Endothelial cell of umbilical vein (primary cell): Measurements from ENCODE around the gene NSD2.
A peak's percentile ranks its signal among the peaks of the same experiment; 100 is the strongest.

ENCODE experiments used
- EZH2 ChIP-seq: IDR thresholded peaks from 2 replicates; pipeline ENCODE4 v1.6.1; 2012; ENCODE audit warnings: borderline replicate concordance, low read depth, mild to moderate bottlenecking, moderate library complexity, low read length, inconsistent platforms; ENCODE audit not compliant: severe bottlenecking
- FOS ChIP-seq: IDR thresholded peaks from 2 replicates; pipeline ENCODE4 v1.6.1; 2011; ENCODE audit warnings: mild to moderate bottlenecking, low read length, moderate library complexity, borderline replicate concordance; ENCODE audit not compliant: insufficient read depth
- JUN ChIP-seq: IDR thresholded peaks from 2 replicates; pipeline ENCODE4 v1.6.1; 2011; ENCODE audit warnings: borderline replicate concordance, low read depth; ENCODE audit not compliant: insufficient read length, insufficient read depth
- MYC ChIP-seq: IDR thresholded peaks from one replicate; pipeline ENCODE4 v1.6.1; 2011; ENCODE audit warnings: mild to moderate bottlenecking, low read depth, low read length
- POLR2A ChIP-seq: IDR thresholded peaks from 2 replicates; pipeline ENCODE4 v1.6.1; 2012; ENCODE audit warnings: low read depth, mild to moderate bottlenecking, control low read depth, low read length
- POLR2AphosphoS5 ChIP-seq: IDR thresholded peaks from 2 replicates; pipeline ENCODE4 v1.6.1; 2012; ENCODE audit warnings: low read depth, mild to moderate bottlenecking, control low read depth, low read length, moderate library complexity; ENCODE audit not compliant: insufficient read depth
- TF ChIP-seq, protein P1 (sequence below), 2 donors: IDR thresholded peaks; 1 replicate in 1 of 2; 2 replicates in 1 of 2; pipeline ENCODE4 v1.5.1; 2011; ENCODE audit warnings: low read length in 2 of 2, mild to moderate bottlenecking in 2 of 2, moderate library complexity in 2 of 2, control low read depth in 1 of 2, inconsistent platforms in 1 of 2, low read depth in 1 of 2; ENCODE audit not compliant: insufficient read depth in 1 of 2; ENCODE audit errors: extremely low read depth in 1 of 2
- TF ChIP-seq, protein P2 (sequence below): IDR thresholded peaks from 2 replicates; pipeline ENCODE4 v1.6.1; 2011; ENCODE audit not compliant: insufficient read depth, insufficient read length

DNA sequence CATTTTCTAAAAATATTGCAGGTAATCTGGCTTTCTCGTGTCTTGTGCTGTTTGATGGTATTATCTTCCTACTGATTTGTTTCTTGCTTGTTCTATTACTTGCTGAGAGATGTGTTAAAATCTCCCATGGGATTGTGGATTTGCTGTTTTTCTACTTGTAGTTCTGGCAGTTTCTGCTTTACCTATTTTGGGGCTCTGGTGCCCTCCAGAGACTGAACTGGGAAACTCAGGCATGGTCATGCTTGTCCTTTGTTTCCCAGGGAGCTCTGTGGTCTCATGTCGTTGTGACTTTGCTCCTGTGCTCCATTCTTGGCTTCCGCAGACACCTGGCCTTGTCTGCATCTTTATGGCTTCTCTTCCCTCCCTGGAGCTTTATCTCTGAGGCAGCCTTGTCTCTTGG is 39.5 kb downstream of the NSD2 start:
- TF ChIP-seq, protein P1, sequence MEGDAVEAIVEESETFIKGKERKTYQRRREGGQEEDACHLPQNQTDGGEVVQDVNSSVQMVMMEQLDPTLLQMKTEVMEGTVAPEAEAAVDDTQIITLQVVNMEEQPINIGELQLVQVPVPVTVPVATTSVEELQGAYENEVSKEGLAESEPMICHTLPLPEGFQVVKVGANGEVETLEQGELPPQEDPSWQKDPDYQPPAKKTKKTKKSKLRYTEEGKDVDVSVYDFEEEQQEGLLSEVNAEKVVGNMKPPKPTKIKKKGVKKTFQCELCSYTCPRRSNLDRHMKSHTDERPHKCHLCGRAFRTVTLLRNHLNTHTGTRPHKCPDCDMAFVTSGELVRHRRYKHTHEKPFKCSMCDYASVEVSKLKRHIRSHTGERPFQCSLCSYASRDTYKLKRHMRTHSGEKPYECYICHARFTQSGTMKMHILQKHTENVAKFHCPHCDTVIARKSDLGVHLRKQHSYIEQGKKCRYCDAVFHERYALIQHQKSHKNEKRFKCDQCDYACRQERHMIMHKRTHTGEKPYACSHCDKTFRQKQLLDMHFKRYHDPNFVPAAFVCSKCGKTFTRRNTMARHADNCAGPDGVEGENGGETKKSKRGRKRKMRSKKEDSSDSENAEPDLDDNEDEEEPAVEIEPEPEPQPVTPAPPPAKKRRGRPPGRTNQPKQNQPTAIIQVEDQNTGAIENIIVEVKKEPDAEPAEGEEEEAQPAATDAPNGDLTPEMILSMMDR (IDR thresholded peaks at IDR 0.05; ENCODE audit: extremely low read depth in 1 of 2, insufficient read depth in 1 of 2, low read depth in 1 of 2, low read length in 2 of 2): peak; percentile 51 to 74
- TF ChIP-seq POLR2A (no peak), EZH2 (no peak), POLR2AphosphoS5 (no peak), MYC (no peak), FOS (no peak), JUN (no peak)
- TF ChIP-seq, protein P2, sequence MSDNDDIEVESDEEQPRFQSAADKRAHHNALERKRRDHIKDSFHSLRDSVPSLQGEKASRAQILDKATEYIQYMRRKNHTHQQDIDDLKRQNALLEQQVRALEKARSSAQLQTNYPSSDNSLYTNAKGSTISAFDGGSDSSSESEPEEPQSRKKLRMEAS: no peak
